HG03095 (cell line): ENCODE data around the gene PPP1R9A.

Source experiments
- ATAC-seq: cut with Tn5 transposase; IDR thresholded peaks from one replicate; pipeline ENCODE4 v1.9.1; 2021; ENCODE audit warnings: moderate library complexity; ENCODE audit not compliant: unreplicated experiment

The PPP1R9A gene

GRCh38 chr7:95026421-95027072 lies 119.2 kb downstream of the PPP1R9A start:
- ATAC-seq, result no peak

GRCh38 chr7:95027234-95027872 lies 120.0 kb downstream of the PPP1R9A start:
- ATAC-seq, result no peak

- ATAC-seq, result no peak
These were observed 121.3 kb downstream of the PPP1R9A start for GRCh38 chr7:95028683-95029082.

- no peak for ATAC-seq
These were observed 127.9 kb downstream of the PPP1R9A start for GRCh38 chr7:95035295-95035694.

GRCh38 chr7:95041031-95041430 lies 133.6 kb downstream of the PPP1R9A start:
- ATAC-seq, result no peak

GRCh38 chr7:95045236-95045923 lies 138.0 kb downstream of the PPP1R9A start:
- ATAC-seq, result no peak

GRCh38 chr7:95046494-95047240 lies 139.3 kb downstream of the PPP1R9A start:
- ATAC-seq, result no peak

GRCh38 chr7:95047291-95047690 lies 139.9 kb downstream of the PPP1R9A start:
- ATAC-seq, result no peak

GRCh38 chr7:95052566-95053094 lies 145.2 kb downstream of the PPP1R9A start:
- ATAC-seq, result no peak

GRCh38 chr7:95054386-95054785 lies 147.0 kb downstream of the PPP1R9A start:
- ATAC-seq, result no peak

GRCh38 chr7:95055295-95055694 lies 147.9 kb downstream of the PPP1R9A start:
- no peak for ATAC-seq

- ATAC-seq, result no peak
These were observed 148.8 kb downstream of the PPP1R9A start for GRCh38 chr7:95056107-95056739.

GRCh38 chr7:95056901-95057300 lies 149.5 kb downstream of the PPP1R9A start:
- ATAC-seq, result no peak

GRCh38 chr7:95059842-95060313 lies 152.5 kb downstream of the PPP1R9A start:
- no peak for ATAC-seq

GRCh38 chr7:95062901-95063300 lies 155.5 kb downstream of the PPP1R9A start:
- ATAC-seq, result no peak

- ATAC-seq, result no peak
These were observed 159.5 kb downstream of the PPP1R9A start for GRCh38 chr7:95066737-95067530.

- ATAC-seq, result no peak
These were observed 181.3 kb downstream of the PPP1R9A start for GRCh38 chr7:95088536-95089215.

GRCh38 chr7:95089414-95090315 lies 182.3 kb downstream of the PPP1R9A start:
- ATAC-seq, result no peak
